Hepatic stellate cell (primary cell): ENCODE results near the gene DCUN1D2.

ENCODE experiments used
- DNase-seq: peaks from one replicate; pipeline ENCODE4 v3.0.0; 2011; ENCODE audit warnings: low spot score

Gene DCUN1D2

DNA sequence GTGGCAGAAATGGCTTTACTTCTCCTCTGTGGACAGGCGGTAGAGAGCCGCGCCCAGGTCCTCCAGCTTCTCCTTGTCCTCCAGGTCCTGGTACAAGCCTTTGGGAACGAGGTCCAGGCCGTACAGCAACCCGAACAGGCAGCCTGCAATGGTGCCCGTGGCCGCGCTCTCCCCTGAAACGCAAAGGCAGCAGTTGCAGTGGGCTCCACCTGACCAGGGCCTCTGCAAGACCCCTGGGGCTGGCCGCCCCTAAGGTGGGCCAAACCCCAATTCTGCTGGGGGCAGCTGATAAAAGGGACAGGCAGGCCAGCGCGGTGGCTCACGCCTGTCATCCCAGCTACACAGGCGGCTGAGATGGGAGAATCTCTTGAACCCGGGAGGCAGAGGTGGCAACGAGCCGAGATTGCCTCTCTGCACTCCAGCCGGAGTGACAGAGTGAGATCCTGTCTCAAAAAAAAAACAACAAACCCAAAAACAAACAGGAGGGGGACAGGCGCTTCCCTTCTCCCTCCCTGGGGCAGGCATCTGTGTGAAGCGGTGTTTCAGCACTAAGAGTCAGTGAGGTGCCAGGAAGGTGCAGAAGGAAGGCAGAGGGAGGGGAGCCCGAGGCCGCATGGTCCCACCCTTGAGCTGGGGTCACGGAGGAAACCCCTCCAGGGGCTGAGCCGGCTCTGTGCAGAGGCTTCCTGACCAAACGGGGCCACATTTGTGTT lies 67.5 kb downstream of the DCUN1D2 start:
- no peak for DNase-seq

DNA sequence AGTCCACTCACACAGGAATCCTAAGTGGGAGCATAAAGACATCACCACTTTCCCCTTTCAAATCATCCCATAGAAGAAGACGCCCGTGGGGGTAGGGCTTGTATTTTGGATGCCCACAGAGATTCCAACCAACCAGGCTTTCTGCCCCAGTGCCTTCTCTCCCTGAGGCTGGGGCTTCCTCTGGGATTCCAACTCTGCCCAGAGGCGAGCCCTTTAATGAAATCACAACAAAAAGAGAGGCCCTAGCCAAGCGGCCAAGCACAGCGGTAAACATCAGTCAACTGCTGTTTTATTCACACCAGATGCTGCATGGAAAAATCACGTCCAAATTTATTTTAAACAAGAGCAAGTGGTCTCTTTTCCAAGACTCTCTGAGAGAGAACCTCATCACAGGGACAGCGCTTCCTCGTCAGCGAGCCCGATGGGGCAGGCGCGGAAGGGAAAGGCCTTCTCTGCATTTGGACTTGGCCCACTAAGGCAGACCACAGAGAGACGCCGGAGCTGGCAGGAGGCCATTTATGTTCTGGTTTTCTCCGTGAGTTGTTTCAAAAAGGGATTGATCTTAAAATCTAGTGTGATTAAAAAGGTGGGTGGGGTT lies 68.7 kb downstream of the DCUN1D2 start:
- DNase-seq = no peak

- no peak for DNase-seq
These were observed 69.5 kb downstream of the DCUN1D2 start for GRCh38 chr13:113420833-113421600.

DNA sequence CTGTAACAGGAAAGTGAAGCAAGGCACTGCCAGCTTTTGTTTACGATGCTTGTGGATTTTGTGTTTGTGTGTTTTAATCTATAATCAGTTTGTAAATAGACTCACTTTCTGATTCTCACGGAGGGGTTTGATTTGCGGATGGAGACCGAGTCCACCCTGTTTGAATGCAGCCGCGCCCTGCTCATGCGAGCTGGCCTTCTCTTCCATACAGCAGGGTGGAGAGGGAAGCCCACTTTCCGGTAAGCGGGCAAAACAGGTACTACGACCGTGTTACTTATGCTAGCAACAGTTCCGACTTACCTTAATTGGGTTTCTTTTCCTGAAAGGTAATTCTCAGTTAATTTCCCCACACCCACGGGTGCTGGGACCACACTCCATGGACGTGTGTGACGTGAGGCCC lies 70.3 kb downstream of the DCUN1D2 start:
- DNase-seq = no peak

GRCh38 chr13:113419531-113420193 lies 70.8 kb downstream of the DCUN1D2 start:
- no peak for DNase-seq

- DNase-seq = no peak
These were observed 71.8 kb downstream of the DCUN1D2 start for GRCh38 chr13:113418722-113419049.

GRCh38 chr13:113417836-113418721 lies 72.4 kb downstream of the DCUN1D2 start:
- DNase-seq = no peak

- DNase-seq = no peak
These were observed 73.3 kb downstream of the DCUN1D2 start for GRCh38 chr13:113417008-113417751.

GRCh38 chr13:113415825-113416224 lies 74.7 kb downstream of the DCUN1D2 start:
- no peak for DNase-seq

DNA sequence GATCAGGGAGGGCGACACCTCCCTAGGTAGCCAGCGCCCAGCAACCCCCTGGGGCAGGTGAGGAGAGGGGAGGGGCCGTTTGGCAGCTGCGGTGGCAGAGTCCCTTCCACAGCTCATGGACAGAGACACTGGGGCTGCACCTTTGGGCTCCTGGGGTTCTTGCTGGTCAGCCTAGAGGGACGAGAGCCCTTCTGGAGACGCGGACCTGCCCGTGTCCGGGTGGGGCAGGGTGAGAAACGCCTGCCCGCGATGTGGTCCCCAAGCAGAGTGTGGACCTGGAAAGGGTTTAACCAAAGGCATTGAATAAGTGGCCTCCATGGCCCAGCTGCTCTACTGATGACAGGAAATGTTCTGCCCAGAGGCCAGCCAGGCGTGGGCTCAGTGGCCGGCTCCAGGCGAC lies 75.5 kb downstream of the DCUN1D2 start:
- no peak for DNase-seq

GRCh38 chr13:113414335-113414734 lies 76.2 kb downstream of the DCUN1D2 start:
- no peak for DNase-seq

GRCh38 chr13:113413898-113414282 lies 76.6 kb downstream of the DCUN1D2 start:
- no peak for DNase-seq

DNA sequence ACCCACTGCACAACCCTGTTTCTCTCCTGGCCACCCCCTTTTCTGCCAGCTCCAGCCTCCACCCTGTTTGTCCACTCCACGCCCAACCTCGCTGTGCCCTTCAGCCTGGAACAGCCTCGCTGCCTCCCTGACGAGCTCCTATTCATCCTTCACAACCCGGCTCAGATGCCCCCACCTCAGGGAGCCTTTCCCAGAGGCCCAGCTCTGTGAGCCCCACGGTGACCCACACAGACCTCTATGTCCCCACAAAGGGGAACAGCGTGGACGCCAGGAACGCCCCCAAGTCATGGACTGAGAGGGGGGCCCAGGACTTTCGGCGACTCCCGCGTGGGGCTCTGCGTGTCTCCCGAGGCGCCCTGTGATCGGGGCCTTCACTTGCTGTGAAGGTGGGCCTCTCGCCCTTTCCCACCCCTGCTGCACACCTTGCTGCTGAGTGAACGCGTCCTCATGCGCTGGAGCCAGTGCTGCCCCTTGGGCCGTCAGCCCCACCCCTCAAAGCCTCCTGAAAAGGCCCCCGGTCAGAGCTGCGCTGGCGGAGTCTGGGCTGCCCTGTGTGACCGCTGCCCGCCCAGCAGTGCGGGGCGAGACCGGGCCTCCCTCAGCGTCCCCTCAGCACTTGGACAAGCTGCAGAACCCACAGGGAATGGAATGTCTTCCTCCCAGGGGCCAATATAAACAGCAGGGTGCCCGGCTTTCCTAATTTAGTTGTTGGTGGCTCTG lies 77.2 kb downstream of the DCUN1D2 start:
- peak; percentile 47 for DNase-seq

- no peak for DNase-seq
These were observed 78.1 kb downstream of the DCUN1D2 start for GRCh38 chr13:113412440-113412839.

GRCh38 chr13:113411216-113412023 lies 79.1 kb downstream of the DCUN1D2 start:
- DNase-seq = peak; percentile 96

- DNase-seq = peak; percentile 95
These were observed 79.9 kb downstream of the DCUN1D2 start for GRCh38 chr13:113410472-113411201.

GRCh38 chr13:113408562-113408961 lies 81.9 kb downstream of the DCUN1D2 start:
- DNase-seq = no peak

GRCh38 chr13:113407531-113408393 lies 82.7 kb downstream of the DCUN1D2 start:
- no peak for DNase-seq
